GM12801 (cell line): ENCODE results near the gene PDK1.

Experiments used
- TF ChIP-seq, protein P1 (sequence below): IDR thresholded peaks from one replicate; pipeline ENCODE4 v1.5.1; 2011; ENCODE audit warnings: control low read depth; ENCODE audit not compliant: insufficient read length; ENCODE audit errors: extremely low read depth

Gene PDK1

DNA sequence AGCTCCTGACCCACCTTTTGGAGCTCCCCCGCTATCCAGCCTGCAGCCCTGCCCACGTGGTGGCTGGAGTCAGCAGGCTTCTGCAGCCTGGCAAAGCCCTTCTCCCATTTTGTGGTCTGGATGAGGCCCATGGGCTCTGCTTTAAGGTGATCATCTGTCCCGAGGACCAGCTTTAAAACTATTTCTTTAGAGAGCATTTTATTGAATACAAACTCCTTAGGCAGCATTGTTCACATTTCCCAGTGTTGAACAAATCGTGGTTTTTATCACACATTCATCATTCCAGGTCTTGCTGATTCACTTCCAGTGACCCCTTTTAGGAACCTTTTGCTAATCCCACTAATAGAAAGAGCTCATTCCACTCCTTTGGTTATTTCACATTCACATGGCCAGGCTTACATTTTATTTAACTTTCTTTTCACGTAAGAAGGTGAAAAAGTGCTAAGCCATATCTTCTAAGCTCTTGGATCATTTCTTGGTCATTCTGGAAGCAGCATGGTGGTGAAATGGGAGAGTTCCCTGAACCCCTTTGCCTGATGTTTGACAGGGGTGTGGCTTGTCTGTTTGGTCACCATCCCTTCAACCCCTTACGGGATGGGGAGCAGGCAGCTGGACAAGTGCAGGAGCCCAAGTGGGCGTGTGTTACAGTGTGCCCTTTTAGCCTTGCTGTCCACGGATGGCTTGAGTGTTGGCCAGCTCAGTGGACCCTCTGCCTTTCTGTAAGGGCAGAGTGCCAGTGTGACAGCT, 99.4 kb downstream of the PDK1 start:
- TF ChIP-seq, protein P1, sequence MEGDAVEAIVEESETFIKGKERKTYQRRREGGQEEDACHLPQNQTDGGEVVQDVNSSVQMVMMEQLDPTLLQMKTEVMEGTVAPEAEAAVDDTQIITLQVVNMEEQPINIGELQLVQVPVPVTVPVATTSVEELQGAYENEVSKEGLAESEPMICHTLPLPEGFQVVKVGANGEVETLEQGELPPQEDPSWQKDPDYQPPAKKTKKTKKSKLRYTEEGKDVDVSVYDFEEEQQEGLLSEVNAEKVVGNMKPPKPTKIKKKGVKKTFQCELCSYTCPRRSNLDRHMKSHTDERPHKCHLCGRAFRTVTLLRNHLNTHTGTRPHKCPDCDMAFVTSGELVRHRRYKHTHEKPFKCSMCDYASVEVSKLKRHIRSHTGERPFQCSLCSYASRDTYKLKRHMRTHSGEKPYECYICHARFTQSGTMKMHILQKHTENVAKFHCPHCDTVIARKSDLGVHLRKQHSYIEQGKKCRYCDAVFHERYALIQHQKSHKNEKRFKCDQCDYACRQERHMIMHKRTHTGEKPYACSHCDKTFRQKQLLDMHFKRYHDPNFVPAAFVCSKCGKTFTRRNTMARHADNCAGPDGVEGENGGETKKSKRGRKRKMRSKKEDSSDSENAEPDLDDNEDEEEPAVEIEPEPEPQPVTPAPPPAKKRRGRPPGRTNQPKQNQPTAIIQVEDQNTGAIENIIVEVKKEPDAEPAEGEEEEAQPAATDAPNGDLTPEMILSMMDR = no peak

DNA sequence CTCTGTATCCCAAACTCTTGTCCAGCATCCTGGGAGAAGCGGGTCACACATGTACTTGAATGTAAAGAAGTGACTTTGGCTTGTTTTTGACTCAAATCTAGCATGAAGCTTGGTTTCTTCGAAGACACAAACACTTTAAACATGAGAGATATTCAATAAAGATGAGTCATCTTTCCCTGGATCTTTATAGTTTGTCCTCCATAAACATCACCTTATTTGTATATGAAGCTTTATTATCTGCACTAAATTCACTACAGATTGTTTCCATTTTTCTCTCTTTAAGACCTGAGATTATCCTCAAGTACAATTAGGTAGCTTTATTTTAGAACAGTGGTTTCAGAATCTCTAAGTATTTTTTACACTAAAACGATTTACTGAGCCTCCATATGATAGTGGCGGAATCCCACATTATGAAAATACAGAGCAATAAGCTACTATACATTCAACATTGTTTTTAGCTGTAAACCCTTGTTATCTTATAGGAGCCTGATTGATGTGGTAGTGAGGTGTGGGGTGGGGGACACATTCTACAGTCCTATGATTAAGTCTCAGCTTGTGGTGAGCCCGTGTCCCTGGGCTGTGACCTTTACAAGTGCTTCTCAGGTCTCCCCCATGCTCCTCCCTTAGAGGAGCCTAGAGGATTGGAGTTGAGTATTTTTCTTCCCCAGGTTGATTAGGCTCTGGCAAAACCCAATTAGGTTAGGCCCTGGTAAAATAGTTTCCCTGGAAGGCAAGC, 100.1 kb downstream of the PDK1 start:
- TF ChIP-seq, protein P1 = no peak
